K562 (cell line): ENCODE measurements around the gene COL7A1. TPM values are rescaled to one million over a fixed set of nuclear protein-coding genes. Genes with fewer than 3 reads are reported as not detected.

ENCODE experiments used
- ATAC-seq: fragments of 200-7000 bp; cut with Tn5 transposase; 3 replicates; pipeline ENCODE4 v1.9.1; 2020; ENCODE audit warnings: moderate library complexity
- BruUV-seq: library from RNA; stranded (reverse); fragments of 400-500 nt; replicated peaks from 2 replicates; lab custom pipeline; 2021; lab: Mats Ljungman, UMichigan
- CTCF ChIA-PET: fragments of 300-600 bp; formaldehyde crosslinking; extraction: SDS; loops from one replicate; lab custom pipeline; 2021; ENCODE audit warnings: low intra/inter-chr PET ratio; lab: Yijun Ruan, JAX
- POLR2A ChIA-PET: fragments of 300-600, 350-650 bp; sonication (Branson Sonifier 250); formaldehyde crosslinking; extraction: SDS; loops from one replicate; lab custom pipeline; 2021; ENCODE audit warnings: antibody characterized with exemption, inconsistent platforms; lab: Yijun Ruan, JAX
- DNase-seq, 4 experiments: peaks; one replicate each; pipeline versions ENCODE4 v3.0.0 to v3.0.0-alpha.2; 2011 to 2018; ENCODE audit warnings: low spot score in 3 of 4, mixed read lengths in 3 of 4; ENCODE audit errors: extremely low read depth in 1 of 4
- FAIRE-seq: peaks from 2 replicates; lab custom pipeline; 2011; peaks lifted over from hg19 to GRCh38; lab: Jason Lieb, UNC
- H2AFZ ChIP-seq: 2 replicates; pipeline ENCODE4 v1.6.0; 2011; ENCODE audit warnings: low read depth, low read length, control low read depth, inconsistent platforms
- H3K27ac ChIP-seq: fragments of 200-600 bp; 3 replicates; pipeline ENCODE4 v1.8.0; 2011; ENCODE audit warnings: low read depth, mild to moderate bottlenecking, control low read depth, inconsistent platforms, low read length, moderate library complexity, mixed read lengths; ENCODE audit errors: extremely low read depth
- H3K27me3 ChIP-seq, 2 experiments: fragments of 300-600 bp in 1 of 2; 2 replicates in 1 of 2; 3 replicates in 1 of 2; pipeline versions ENCODE4 v1.6.0 to v1.8.0; 2011; ENCODE audit warnings: inconsistent platforms in 2 of 2, low read length in 2 of 2, mild to moderate bottlenecking in 1 of 2, mixed read lengths in 1 of 2, moderate library complexity in 1 of 2; ENCODE audit not compliant: control insufficient read depth in 2 of 2, insufficient read depth in 2 of 2
- H3K36me3 ChIP-seq: fragments of 300-600 bp; 3 replicates; pipeline ENCODE4 v1.8.0; 2011; ENCODE audit warnings: mild to moderate bottlenecking, low read length, inconsistent platforms; ENCODE audit not compliant: control insufficient read depth, insufficient read depth
- H3K4me1 ChIP-seq, 2 experiments: fragments of 200-600 bp in 1 of 2; replicated peaks in 1 of 2; 2 replicates in 1 of 2; 3 replicates in 1 of 2; pipeline versions ENCODE4 v1.5.1 to v1.8.0; 2011; ENCODE audit warnings: inconsistent platforms in 2 of 2, low read length in 2 of 2, mild to moderate bottlenecking in 1 of 2, mixed read lengths in 1 of 2, moderate library complexity in 1 of 2; ENCODE audit not compliant: control insufficient read depth in 2 of 2, insufficient read depth in 2 of 2
- H3K4me2 ChIP-seq: 2 replicates; pipeline ENCODE4 v1.6.1; 2011; ENCODE audit warnings: low read length, control low read depth, inconsistent platforms, mixed read lengths; ENCODE audit not compliant: insufficient read depth
- H3K4me3 ChIP-seq: fragments of 200-600 bp; sonication (generic), shearing (Covaris generic); 2 replicates; pipeline ENCODE4 v1.5.1; 2016; ENCODE audit warnings: control low read depth, inconsistent platforms
- H3K79me2 ChIP-seq: fragments of 200-600 bp; 3 replicates; pipeline ENCODE4 v1.8.0; 2011; ENCODE audit warnings: low read length, inconsistent platforms; ENCODE audit not compliant: control insufficient read depth, insufficient read depth
- H3K9ac ChIP-seq, 2 experiments: 2 replicates each; pipeline versions ENCODE4 v1.6.0 to v1.6.1; 2011; ENCODE audit warnings: low read depth in 2 of 2, low read length in 2 of 2, control low read depth in 1 of 2, inconsistent platforms in 1 of 2, mild to moderate bottlenecking in 1 of 2, mixed read lengths in 1 of 2; ENCODE audit not compliant: insufficient read depth in 1 of 2
- H3K9me1 ChIP-seq: one replicate; pipeline ENCODE4 v1.6.0; 2011; ENCODE audit warnings: inconsistent platforms, mild to moderate bottlenecking, low read length, moderate library complexity; ENCODE audit not compliant: control insufficient read depth, insufficient read depth
- H3K9me3 ChIP-seq: replicated peaks from 2 replicates; pipeline ENCODE4 v1.5.1; 2011; ENCODE audit warnings: low read depth, low read length, inconsistent platforms; ENCODE audit not compliant: control insufficient read depth, insufficient read depth
- H4K20me1 ChIP-seq: replicated peaks from 2 replicates; pipeline ENCODE4 v1.6.1; 2011; ENCODE audit warnings: low read length, inconsistent platforms, mixed read lengths; ENCODE audit not compliant: control insufficient read depth, insufficient read depth
- FOXA3 ChIP-seq, 2 experiments: fragments of 450-650 bp in 1 of 2; sonication (generic) in 1 of 2; formaldehyde crosslinking; IDR thresholded peaks in 1 of 2; conservative IDR thresholded peaks in 1 of 2; 2 replicates each; pipeline versions ENCODE4 v1.4.0 to v1.8.0; 2020 to 2022; ENCODE audit warnings: mild to moderate bottlenecking in 2 of 2, missing genetic modification reagents in 1 of 2
- FOXK1 ChIP-seq: sonication (generic); formaldehyde crosslinking; IDR thresholded peaks from 2 replicates; pipeline ENCODE4 v1.8.0; 2022; ENCODE audit warnings: missing genetic modification reagents, mild to moderate bottlenecking, borderline replicate concordance
- MED1 ChIP-seq: sonication (generic); formaldehyde crosslinking; IDR thresholded peaks from 2 replicates; pipeline ENCODE4 v1.8.1; 2023; ENCODE audit warnings: missing genetic modification reagents, borderline replicate concordance
- SMC3 ChIP-seq: conservative IDR thresholded peaks from 2 replicates; pipeline ENCODE4 v1.6.1; 2011; ENCODE audit warnings: low read depth, low read length, improper control_type of control experiment; ENCODE audit not compliant: insufficient read depth
- WGBS: fragments of 100-300 bp; shearing (Covaris generic); methylation state at CpG from one replicate; pipeline ENCODE4 v1.1.6; 2016; ENCODE audit warnings: low coverage, mixed read lengths; ENCODE audit not compliant: insufficient coverage; ENCODE audit errors: missing lambda C conversion rate; 5-methylcytosine and 5-hydroxymethylcytosine counted together
- in situ Hi-C: fragments of 300-500 bp; cut with MboI; formaldehyde crosslinking; loops from 4 replicates; pipeline ENCODE4 v1.15.0; 2018; ENCODE audit warnings: inconsistent platforms, mixed read lengths
- intact Hi-C: fragments of 100-400 bp; cut with micrococcal nuclease; formaldehyde crosslinking; loops from 2 replicates; pipeline ENCODE4 v1.14.2; 2022
- polyA plus RNA-seq, 8 experiments: library from polyadenylated mRNA; depleted of rRNA in 4 of 8; stranded (reverse) in 5 of 8; unstranded in 3 of 8; fragments of >200 nt; fragmentation: Nextera tagmentation in 2 of 8; fragmentation: Illumina TruSeq in 1 of 8; extraction: Ambion mirVana in 2 of 8; extraction: Trizol in 1 of 8; gene quantifications; 2 replicates each; pipeline versions ENCODE4 v1.2.1 to v1.2.3, GENCODE V29; 2011 to 2014; ENCODE audit warnings: inconsistent platforms in 1 of 8, missing spikeins in 1 of 8
- total RNA-seq, 7 experiments: library from RNA; depleted of rRNA in 6 of 7; stranded (reverse); fragments of >200 nt in 6 of 7; fragmentation: Illumina TruSeq in 2 of 7; extraction: Trizol in 2 of 7; gene quantifications; 2 replicates each; pipeline versions ENCODE4 v1.2.1 to v1.2.3, GENCODE V29; 2011 to 2021; ENCODE audit warnings: low replicate concordance in 1 of 7
- TF ChIP-seq, protein P1 (sequence below): fragments of 250-450 bp; sonication (Bioruptor Pico); IDR thresholded peaks from 2 replicates; pipeline ENCODE4 v1.9.0; 2021; ENCODE audit warnings: mild to moderate bottlenecking, inconsistent platforms

Gene COL7A1
- total and polyA plus RNA-seq, 9 of the 15 experiments (the other 6 are each of a cell fraction or from before 2014, with no cell fraction given): 0.09 to 0.66 (median 0.35) TPM; not detected in 3

DNA sequence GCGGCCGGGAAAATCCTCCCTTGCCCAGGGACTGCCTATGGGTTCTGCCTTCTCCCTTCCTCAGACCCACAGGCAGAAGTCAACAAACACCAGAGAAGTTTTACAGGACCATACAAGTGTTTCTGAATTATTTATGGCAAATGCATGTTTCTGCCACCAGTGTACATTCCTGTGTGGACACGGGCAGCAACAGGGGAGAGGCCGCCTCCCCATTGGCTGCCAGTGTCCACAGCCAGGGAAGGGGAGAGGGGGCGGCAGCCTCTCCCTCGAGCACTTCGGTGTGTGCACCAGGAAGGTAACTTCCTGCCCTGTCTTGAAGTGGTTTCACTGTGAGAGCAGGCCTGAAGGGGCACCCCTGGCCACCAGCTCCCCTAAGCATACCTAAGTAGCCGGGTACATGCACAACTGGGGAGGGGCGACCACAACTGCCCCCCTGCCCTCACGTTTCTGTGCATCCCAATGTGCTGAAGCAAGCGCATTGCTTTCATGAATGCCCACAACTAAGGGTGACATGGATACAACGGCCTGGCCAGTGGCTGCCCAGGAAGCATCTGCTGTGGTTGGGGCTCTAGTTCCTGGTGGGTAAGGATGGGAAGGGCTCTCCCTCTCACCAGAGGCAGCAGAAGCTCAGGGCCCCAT, 76.4 kb downstream of the COL7A1 start:
- H3K36me3 ChIP-seq: peaks cover 15% of the 10 kb centered on the region; the same call in 2 of the 3 replicates
- no peak overlapping the region for H3K9ac ChIP-seq
- TF ChIP-seq, protein P1, sequence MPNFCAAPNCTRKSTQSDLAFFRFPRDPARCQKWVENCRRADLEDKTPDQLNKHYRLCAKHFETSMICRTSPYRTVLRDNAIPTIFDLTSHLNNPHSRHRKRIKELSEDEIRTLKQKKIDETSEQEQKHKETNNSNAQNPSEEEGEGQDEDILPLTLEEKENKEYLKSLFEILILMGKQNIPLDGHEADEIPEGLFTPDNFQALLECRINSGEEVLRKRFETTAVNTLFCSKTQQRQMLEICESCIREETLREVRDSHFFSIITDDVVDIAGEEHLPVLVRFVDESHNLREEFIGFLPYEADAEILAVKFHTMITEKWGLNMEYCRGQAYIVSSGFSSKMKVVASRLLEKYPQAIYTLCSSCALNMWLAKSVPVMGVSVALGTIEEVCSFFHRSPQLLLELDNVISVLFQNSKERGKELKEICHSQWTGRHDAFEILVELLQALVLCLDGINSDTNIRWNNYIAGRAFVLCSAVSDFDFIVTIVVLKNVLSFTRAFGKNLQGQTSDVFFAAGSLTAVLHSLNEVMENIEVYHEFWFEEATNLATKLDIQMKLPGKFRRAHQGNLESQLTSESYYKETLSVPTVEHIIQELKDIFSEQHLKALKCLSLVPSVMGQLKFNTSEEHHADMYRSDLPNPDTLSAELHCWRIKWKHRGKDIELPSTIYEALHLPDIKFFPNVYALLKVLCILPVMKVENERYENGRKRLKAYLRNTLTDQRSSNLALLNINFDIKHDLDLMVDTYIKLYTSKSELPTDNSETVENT (CRISPR knock-in tag): no peak
- TF ChIP-seq FOXA3 (CRISPR knock-in tag; conservative IDR thresholded peaks at IDR 0.05 in 1 of 2, IDR thresholded peaks at IDR 0.05 in 1 of 2): no peak
- TF ChIP-seq MED1 (CRISPR knock-in tag): no peak
- no peak for TF ChIP-seq FOXK1 (CRISPR knock-in tag)
- no peak for TF ChIP-seq SMC3
- H3K79me2 ChIP-seq: no peaks in the 10 kb centered on the region
- no peak for FAIRE-seq
- intact Hi-C loops: no loop called here
- H4K20me1 ChIP-seq: no peaks in the 10 kb centered on the region
- H2AFZ ChIP-seq: no peak overlapping the region
- in situ Hi-C loops: no loop called here
- no peak overlapping the region for H3K4me3 ChIP-seq
- WGBS: 56% methylated on average over 10 of the region's 12 CpGs
- no peak overlapping the region for H3K4me2 ChIP-seq
- no peaks in the 10 kb centered on the region for H3K9me3 ChIP-seq
- 0 out of 5 replicates have a peak, but pooled peaks cover 0 to 3% of the 10 kb centered on the region in 2 experiments for H3K4me1 ChIP-seq
- no peak overlapping the region for H3K27ac ChIP-seq
- DNase-seq: no peak
- ATAC-seq: no peak
- H3K27me3 ChIP-seq: no peaks in the 10 kb centered on the region
- CTCF ChIA-PET: no interaction called here
- H3K9me1 ChIP-seq: no peaks in the 10 kb centered on the region
- POLR2A ChIA-PET: no interaction called here
- no TSS peak for BruUV-seq
